GM18873 (cell line): ENCODE results near the gene PPP6R1.

ENCODE experiments used
- ATAC-seq: cut with Tn5 transposase; IDR thresholded peaks from one replicate; pipeline ENCODE4 v1.9.1; 2021; ENCODE audit warnings: mild to moderate bottlenecking, moderate library complexity, moderate number of reproducible peaks; ENCODE audit not compliant: unreplicated experiment, low FRiP score

Gene PPP6R1

DNA sequence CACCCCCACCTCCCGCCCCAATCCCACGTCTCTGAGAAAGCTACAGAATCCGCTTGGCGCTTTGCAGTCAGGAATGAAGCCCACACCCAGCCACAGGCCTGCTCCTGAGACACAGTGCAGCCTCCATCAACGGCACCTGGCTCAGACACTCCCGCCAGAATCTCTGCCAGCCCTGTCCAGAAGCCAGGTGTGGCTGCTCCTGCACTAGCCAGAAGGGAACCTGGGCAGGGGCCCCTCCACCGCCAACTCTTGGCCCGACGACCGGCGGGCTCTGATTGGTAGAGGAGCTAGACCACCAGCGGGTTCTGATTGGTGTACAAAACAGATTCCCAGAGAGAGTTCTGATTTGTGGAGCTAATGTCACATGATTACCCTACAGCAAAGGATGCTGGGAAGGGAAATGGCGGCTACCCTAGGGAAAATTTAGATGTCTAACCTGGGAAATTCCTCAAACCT is 2.9 kb upstream of the PPP6R1 start:
- ATAC-seq: no peak

GRCh38 chr19:55259540-55260210 is 858 bp upstream of the PPP6R1 start:
- no peak for ATAC-seq

DNA sequence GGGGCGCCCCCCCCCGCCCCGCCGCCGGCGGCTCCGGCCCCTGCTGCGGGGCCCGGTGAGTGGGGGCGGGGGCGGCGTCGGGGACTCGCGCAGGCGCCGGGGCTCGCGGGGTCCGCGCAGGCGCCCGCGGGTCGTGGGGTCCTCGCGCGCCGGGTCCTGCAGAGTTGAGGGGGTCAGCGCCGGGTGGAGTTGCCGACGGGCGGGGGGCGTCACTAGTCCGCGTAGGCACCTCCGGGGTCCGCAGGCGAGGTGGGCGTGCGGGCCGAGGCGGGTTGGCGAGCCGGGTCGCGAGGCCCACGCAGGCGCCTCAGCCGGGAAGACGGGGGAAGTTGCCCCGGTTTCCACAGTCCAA is 365 bp downstream of the PPP6R1 start:
- ATAC-seq: peak; percentile 26

- no peak for ATAC-seq
Observed at GRCh38 chr19:55257461-55258420, 1.1 kb downstream of the PPP6R1 start.

- ATAC-seq: no peak
Observed at GRCh38 chr19:55256562-55257460, 2.0 kb downstream of the PPP6R1 start.

DNA sequence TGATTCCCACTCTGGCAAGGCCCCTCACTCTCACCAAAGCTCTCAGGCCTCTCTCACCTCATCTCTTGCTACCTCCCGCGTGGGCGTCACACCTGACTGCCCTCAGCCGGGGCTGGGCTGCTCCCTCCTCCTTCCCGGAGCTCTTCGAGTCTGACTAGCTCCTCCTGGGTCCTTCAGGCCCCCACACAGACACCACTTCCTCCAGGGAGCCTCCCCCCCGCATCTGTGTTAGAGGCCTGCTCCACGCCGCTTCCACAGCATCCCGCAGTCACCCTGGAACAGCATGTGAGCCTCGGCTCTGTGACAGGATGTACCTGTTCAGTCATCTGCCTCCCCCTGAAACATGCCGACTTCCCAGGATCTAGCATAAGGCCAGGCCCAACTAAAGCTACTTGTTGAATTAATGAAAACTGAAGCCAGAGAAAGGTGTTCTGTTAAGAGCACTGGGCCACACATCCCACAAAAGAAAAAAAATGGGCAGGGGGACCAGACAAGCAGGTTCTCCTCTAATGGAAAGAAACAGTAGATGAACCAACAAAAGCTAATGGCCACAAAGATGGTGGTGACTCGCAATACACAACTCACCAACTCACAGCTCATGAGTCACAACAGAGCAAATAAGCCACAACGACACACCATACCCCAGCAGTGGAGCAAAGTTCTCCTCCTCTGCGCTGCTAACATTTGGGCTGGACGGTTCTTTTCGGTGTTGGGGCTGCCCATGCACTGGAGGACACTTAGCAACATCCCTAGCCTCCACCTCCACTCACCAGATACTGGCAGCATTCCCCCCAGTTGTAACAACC is 3.0 kb downstream of the PPP6R1 start:
- no peak for ATAC-seq

GRCh38 chr19:55254625-55254977 is 4.2 kb downstream of the PPP6R1 start:
- ATAC-seq: no peak

DNA sequence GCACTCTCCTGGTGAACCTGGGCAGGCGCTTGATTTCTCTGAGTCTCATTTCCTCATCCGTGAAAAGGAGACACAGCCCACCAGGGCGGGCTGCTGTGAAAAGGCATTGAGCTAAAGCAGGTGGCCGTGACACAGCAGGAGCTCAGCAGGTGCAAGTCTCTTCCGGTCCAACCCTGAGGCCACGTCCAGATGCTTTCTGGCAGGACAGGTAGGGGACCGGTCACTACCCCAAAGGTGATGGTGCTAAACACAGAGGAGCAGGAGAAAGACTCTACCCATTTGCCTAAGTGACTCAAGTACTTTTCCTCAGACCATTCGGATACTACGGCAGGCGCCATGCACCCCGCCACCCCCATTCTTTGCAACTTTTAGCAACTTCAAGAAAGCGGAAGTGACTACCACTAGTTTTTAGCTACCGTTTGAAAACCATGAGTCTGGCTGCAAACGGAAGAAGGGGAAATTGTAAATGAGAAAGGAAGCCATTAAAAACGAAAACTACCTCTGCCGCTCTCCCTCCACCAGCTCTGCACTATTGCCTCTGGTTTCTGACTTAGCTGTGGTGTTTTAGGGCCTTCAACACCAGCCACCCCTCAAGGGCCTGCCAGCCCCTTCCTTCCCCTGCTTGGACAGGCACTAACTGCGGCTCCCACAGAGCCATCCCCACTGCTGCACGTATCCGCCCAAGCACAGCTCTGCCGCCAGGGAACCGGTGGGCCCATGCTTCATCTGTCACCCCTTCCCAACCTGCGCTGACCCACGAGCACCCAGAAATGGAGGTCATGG is 4.8 kb downstream of the PPP6R1 start:
- no peak for ATAC-seq

- ATAC-seq: no peak
Observed at GRCh38 chr19:55252760-55253663, 5.8 kb downstream of the PPP6R1 start.

DNA sequence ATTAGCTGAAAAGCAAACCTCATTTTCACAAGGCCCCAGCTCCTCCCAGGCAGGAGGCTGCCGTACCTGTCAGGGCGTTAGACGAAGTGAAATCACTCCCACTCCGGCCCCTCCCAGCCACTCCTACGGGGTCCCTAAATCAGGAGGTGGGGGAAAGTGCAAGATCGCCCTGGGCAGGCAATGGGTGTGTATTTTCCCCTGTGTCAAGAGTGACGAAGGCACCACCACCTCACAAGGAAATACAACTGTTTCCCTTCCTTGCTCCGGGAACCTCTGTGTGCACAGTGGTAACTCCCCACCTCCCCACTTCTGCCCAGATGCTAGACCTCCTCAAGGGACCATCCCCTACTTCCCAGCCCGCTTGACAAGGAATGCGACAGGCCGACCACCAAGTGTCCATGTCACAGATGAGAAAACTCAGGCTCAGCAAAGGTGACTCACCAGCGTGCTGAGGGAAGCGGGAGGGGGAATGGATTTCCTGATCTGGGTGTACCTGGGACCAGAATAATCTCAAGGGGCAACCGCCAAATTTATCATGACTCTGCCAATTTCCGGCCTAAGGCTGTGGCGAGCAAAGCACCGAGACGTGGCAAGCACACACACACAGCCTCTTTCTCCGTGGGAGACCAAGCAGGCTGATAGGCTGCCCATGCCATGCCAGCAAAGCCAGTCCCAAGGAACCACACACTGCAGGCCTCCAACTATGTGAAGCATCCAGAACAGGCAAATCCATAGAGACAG is 7.3 kb downstream of the PPP6R1 start:
- no peak for ATAC-seq

GRCh38 chr19:55250262-55251036 is 8.4 kb downstream of the PPP6R1 start:
- ATAC-seq: no peak

- no peak for ATAC-seq
Observed at GRCh38 chr19:55249841-55250240, 9.0 kb downstream of the PPP6R1 start.

DNA sequence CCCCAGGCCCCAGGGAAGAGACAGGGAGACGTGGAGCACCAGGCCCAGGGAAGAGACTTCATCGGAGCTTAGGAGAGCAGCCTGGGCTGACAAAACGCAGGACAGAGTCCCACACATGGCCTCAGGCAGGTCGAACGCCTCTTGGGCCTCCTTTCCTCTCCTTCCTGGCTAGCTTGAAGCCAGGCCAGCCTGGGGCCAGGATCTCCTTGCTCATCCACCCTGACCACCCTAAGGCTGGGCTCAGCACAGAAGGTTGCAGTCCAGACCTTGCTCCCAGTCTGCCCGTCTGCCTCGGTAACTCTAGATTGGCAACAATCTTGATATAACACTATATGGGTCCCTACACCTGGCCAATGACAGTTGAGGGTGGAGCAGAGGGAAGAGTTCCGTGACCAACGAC is 10.1 kb downstream of the PPP6R1 start:
- ATAC-seq: no peak

- no peak for ATAC-seq
Observed at GRCh38 chr19:55248166-55248675, 10.6 kb downstream of the PPP6R1 start.

- no peak for ATAC-seq
Observed at GRCh38 chr19:55247621-55248099, 11.2 kb downstream of the PPP6R1 start.
